HG03520 (cell line): ENCODE results near the gene C9orf50.
"Not testable (repeated sequence)": the region's sequence is repeated elsewhere in the genome, so short reads cannot be mapped to it uniquely, and the experiment has no call there.

Experiments used
- ATAC-seq: cut with Tn5 transposase; IDR thresholded peaks from one replicate; pipeline ENCODE4 v1.9.1; 2021; ENCODE audit warnings: mild to moderate bottlenecking, moderate library complexity; ENCODE audit not compliant: unreplicated experiment

C9orf50 gene

GRCh38 chr9:129648764-129649115, 27.8 kb upstream of the C9orf50 start:
- no peak for ATAC-seq

GRCh38 chr9:129648092-129648763, 27.3 kb upstream of the C9orf50 start:
- ATAC-seq = no peak

- ATAC-seq = no peak
Observed at GRCh38 chr9:129647635-129648034, 26.7 kb upstream of the C9orf50 start.

GRCh38 chr9:129646654-129647053, 25.8 kb upstream of the C9orf50 start:
- ATAC-seq = no peak

GRCh38 chr9:129646252-129646651, 25.4 kb upstream of the C9orf50 start:
- no peak for ATAC-seq

GRCh38 chr9:129644902-129645301, 24.0 kb upstream of the C9orf50 start:
- no peak for ATAC-seq

- ATAC-seq = no peak
Observed at GRCh38 chr9:129644365-129644764, 23.5 kb upstream of the C9orf50 start.

- ATAC-seq = no peak
Observed at GRCh38 chr9:129643706-129644105, 22.8 kb upstream of the C9orf50 start.

GRCh38 chr9:129641750-129642585, 21.1 kb upstream of the C9orf50 start, which contains the start of gene ASB6:
ASB6 (minus strand) TSS chr9:129642151; CDS start chr9:129641999, 152 bp downstream.
- peak; percentile 77 for ATAC-seq

- ATAC-seq = no peak
Observed at GRCh38 chr9:129640871-129641749, 20.2 kb upstream of the C9orf50 start.

- ATAC-seq = no peak
Observed at GRCh38 chr9:129640086-129640870, 19.4 kb upstream of the C9orf50 start.

- ATAC-seq = no peak
Observed at GRCh38 chr9:129639756-129640085, 18.8 kb upstream of the C9orf50 start.

GRCh38 chr9:129639034-129639630, 18.2 kb upstream of the C9orf50 start:
- ATAC-seq = no peak

GRCh38 chr9:129637673-129638439, 17.0 kb upstream of the C9orf50 start:
- no peak for ATAC-seq

- ATAC-seq = no peak
Observed at GRCh38 chr9:129637102-129637501, 16.2 kb upstream of the C9orf50 start.

GRCh38 chr9:129636343-129636742, 15.4 kb upstream of the C9orf50 start:
- not testable (repeated sequence) for ATAC-seq

- no peak for ATAC-seq
Observed at GRCh38 chr9:129635099-129636065, 14.5 kb upstream of the C9orf50 start.

GRCh38 chr9:129633848-129634247, 12.9 kb upstream of the C9orf50 start:
- ATAC-seq = no peak
